Measurements from ENCODE around the gene RAD51B. TPM values are rescaled to one million over a fixed set of nuclear protein-coding genes. Genes with fewer than 3 reads are reported as not detected.

Gene RAD51B
- total and polyA plus RNA-seq, 9 of the 15 experiments (the other 6 are each of a cell fraction or from before 2014, with no cell fraction given), result 8.5 to 17.3 (median 11.3) TPM

DNA sequence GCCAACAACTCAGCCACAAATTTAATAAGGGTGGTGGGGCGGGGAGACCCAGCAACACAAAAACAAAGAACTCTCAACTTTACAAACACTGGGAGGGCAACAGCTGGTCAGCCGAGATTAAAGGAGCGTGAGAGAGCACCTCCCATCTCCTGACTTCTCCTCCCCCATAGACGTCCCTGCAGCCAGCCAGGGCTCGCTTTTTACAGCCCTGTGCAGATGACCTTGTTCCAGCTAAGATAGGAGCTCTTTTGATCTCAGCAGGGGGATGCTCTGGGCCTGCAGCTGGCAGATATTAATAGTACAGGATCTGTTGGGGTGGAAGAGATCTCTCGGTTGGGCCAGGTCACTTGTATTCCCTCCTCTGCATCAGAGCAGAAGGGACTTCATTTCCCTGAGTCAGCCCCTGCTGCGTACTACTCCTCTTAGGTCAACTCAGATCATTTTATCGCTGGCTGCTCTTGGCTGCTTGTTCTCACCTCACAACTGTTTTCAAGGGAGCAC lies 475.8 kb downstream of the RAD51B start (continued):
- TF ChIP-seq, protein P1, sequence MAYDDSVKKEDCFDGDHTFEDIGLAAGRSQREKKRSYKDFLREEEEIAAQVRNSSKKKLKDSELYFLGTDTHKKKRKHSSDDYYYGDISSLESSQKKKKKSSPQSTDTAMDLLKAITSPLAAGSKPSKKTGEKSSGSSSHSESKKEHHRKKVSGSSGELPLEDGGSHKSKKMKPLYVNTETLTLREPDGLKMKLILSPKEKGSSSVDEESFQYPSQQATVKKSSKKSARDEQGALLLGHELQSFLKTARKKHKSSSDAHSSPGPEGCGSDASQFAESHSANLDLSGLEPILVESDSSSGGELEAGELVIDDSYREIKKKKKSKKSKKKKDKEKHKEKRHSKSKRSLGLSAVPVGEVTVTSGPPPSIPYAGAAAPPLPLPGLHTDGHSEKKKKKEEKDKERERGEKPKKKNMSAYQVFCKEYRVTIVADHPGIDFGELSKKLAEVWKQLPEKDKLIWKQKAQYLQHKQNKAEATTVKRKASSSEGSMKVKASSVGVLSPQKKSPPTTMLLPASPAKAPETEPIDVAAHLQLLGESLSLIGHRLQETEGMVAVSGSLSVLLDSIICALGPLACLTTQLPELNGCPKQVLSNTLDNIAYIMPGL (CRISPR knock-in tag; IDR thresholded peaks at IDR 0.05), result no peak
- TF ChIP-seq NCOA1 (IDR thresholded peaks at IDR 0.05; ENCODE audit: low read depth), result peak; percentile 91
- no peak for TF ChIP-seq SAFB2 (IDR thresholded peaks at IDR 0.05; ENCODE audit: borderline replicate concordance, low read depth, low read length, severe bottlenecking)
- TF ChIP-seq BRCA1 (IDR thresholded peaks at IDR 0.05), result no peak
- no peak for TF ChIP-seq BRCA1 (CRISPR knock-in tag; IDR thresholded peaks at IDR 0.05)
- TF ChIP-seq ATF7 (IDR thresholded peaks at IDR 0.05), result peak; percentile 75
- TF ChIP-seq, protein P2, sequence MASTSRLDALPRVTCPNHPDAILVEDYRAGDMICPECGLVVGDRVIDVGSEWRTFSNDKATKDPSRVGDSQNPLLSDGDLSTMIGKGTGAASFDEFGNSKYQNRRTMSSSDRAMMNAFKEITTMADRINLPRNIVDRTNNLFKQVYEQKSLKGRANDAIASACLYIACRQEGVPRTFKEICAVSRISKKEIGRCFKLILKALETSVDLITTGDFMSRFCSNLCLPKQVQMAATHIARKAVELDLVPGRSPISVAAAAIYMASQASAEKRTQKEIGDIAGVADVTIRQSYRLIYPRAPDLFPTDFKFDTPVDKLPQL (IDR thresholded peaks at IDR 0.05; ENCODE audit: extremely low read depth, insufficient read length), result no peak
- TF ChIP-seq DPF2 (IDR thresholded peaks at IDR 0.05), result peak; percentile 96
- TF ChIP-seq JUND (IDR thresholded peaks at IDR 0.05; ENCODE audit: borderline replicate concordance, low read depth, low read length), result peak; percentile 65; the same call in 1 of the 2 replicates
- TF ChIP-seq JUND (tag; IDR thresholded peaks at IDR 0.05; ENCODE audit: borderline replicate concordance, low read depth, low read length), result no peak; the same call in 2 of the 3 replicates
- no peak for TF ChIP-seq ZKSCAN8 (CRISPR knock-in tag; IDR thresholded peaks at IDR 0.05)
- TF ChIP-seq, protein P3, sequence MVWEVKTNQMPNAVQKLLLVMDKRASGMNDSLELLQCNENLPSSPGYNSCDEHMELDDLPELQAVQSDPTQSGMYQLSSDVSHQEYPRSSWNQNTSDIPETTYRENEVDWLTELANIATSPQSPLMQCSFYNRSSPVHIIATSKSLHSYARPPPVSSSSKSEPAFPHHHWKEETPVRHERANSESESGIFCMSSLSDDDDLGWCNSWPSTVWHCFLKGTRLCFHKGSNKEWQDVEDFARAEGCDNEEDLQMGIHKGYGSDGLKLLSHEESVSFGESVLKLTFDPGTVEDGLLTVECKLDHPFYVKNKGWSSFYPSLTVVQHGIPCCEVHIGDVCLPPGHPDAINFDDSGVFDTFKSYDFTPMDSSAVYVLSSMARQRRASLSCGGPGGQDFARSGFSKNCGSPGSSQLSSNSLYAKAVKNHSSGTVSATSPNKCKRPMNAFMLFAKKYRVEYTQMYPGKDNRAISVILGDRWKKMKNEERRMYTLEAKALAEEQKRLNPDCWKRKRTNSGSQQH (CRISPR knock-in tag; IDR thresholded peaks at IDR 0.05), result no peak
- no peak for TF ChIP-seq NFYB (IDR thresholded peaks at IDR 0.05; ENCODE audit: extremely low read depth, insufficient read length)
- TF ChIP-seq BDP1 (IDR thresholded peaks at IDR 0.05; ENCODE audit: insufficient read depth, insufficient read length), result no peak
- TF ChIP-seq ZNF282 (CRISPR knock-in tag; IDR thresholded peaks at IDR 0.05), result no peak
- TF ChIP-seq RUNX1 (IDR thresholded peaks at IDR 0.05; ENCODE audit: low read depth), result 0 out of 2 replicates have a peak, but pooled peaks have one; percentile 48
- TF ChIP-seq PHF8 (IDR thresholded peaks at IDR 0.05; ENCODE audit: borderline replicate concordance, low read length), result no peak
- TF ChIP-seq MTA3 (IDR thresholded peaks at IDR 0.05; ENCODE audit: borderline replicate concordance), result no peak
- no peak for TF ChIP-seq EWSR1 (IDR thresholded peaks at IDR 0.05; ENCODE audit: borderline replicate concordance, low read depth, partially characterized antibody)
- no peak for TF ChIP-seq IFI16 (CRISPR knock-in tag; IDR thresholded peaks at IDR 0.05)
- no peak for TF ChIP-seq RFX7 (CRISPR knock-in tag; IDR thresholded peaks at IDR 0.05)
- TF ChIP-seq, protein P4, sequence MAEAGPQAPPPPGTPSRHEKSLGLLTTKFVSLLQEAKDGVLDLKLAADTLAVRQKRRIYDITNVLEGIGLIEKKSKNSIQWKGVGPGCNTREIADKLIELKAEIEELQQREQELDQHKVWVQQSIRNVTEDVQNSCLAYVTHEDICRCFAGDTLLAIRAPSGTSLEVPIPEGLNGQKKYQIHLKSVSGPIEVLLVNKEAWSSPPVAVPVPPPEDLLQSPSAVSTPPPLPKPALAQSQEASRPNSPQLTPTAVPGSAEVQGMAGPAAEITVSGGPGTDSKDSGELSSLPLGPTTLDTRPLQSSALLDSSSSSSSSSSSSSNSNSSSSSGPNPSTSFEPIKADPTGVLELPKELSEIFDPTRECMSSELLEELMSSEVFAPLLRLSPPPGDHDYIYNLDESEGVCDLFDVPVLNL (CRISPR knock-in tag; IDR thresholded peaks at IDR 0.05; ENCODE audit: low read depth), result no peak
- no peak for TF ChIP-seq NELFE (IDR thresholded peaks at IDR 0.05; ENCODE audit: insufficient read depth, insufficient read length)
- TF ChIP-seq ZNF444 (CRISPR knock-in tag; IDR thresholded peaks at IDR 0.05), result no peak

All from K562 (cell line).